ENCODE data around the gene SCAF1.

The SCAF1 gene

DNA sequence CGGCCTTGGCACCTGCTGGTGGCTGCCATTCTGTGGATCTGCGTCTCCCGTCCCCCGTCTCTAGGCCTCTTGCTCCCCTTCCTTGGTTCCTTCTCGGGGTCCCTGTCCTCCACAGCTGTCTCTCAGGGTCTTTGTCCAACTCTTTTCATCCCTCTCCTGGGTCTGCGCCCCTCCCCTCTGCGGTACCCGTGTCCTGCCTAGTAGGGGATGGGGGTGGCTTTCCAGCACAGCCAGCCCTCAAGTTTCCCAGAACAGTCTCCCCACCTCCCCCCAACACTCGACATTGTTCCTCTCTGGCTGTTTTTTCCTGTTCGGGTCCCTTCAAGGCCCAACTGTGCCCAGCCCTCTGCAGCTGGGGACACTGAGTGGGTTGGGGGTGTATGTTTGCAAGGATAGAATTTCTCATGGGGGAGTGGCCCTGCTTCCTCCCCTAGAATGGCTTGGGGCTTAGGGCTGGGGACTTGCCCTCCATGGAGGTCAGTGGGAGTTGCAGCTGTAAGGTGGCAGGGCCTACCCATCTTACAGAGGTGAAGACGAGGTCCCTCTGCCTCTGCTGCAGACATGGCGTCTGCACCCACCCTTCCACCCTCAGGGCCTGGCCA is 46.6 kb downstream of the SCAF1 start:
- DNase-seq: no peak

DNA sequence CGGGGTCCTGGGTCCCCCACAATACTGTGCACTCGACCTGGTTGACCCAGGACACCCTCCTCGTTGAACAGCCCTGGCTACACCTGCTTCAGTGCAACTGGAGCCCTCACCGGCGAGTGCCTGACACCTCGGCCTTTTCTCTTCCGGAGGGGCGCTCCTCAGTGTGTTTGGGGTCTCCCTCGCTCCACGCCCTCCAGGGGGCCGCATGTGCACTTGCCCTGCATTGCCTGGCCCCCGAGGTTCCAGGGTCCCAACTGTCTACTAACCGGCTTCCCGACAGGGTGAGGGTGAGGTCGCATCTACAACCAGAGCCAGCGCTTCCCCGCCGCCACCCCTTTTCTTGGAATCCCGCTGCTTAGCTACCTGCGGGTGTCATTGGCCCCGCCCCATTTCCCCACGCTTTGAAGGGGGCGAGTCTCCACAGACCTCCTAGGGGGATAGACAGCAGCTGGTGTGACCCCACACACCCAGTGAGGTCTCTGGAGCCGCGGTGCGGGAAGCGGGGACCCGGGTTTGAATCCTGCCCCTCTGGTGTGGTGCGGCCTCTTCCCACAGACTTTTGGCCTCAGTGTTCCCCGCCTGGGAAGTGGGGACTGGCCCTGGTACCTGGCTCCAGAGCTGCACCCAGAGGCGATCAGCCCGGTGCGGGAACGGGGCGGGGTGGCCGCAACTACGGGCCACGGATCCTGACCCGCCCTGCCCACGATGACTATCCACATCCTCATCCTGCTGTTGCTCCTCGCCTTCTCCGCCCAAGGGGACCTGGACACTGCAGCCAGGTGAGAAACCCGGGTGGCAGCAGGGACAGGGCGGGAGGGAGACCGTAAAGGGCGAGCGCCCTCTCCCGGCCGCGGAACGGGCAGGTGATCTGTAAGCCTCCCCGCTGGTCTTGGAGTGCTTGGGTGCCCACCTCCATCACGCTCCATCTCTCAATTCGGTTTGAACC is 47.4 kb downstream of the SCAF1 start, which contains the start of gene ADM5:
Gene ADM5, plus strand, starts transcription at position 462 of the 946 bp plus-strand sequence. Its CDS starts 244 bp downstream, at position 706.
- DNase-seq: peak; percentile 71

DNA sequence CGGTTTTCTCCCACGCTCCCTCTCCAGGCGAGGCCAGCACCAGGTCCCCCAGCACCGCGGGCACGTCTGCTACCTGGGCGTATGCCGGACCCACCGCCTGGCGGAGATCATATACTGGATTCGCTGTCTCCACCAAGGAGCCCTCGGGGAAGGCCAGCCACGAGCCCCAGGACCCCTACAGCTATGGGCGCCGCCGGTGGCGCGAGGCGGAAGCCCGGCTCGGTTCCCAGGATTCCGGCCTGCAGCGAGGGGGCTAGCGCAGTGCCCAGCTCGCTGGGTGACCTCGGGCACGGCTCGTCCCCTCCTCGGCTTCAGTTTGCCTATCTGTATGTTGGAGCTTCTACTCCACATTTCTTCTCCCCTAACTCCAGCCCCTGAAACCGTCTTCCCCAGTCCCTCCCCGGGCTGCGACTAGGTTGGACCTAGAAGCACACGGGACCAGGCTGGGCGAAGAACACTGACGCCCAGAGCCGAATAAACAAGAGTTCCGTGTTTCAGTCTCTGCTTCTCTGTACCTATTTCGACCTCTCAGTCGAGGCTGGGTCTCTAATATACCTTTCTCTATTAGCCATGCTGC is 48.2 kb downstream of the SCAF1 start:
- no peak for DNase-seq

DNA sequence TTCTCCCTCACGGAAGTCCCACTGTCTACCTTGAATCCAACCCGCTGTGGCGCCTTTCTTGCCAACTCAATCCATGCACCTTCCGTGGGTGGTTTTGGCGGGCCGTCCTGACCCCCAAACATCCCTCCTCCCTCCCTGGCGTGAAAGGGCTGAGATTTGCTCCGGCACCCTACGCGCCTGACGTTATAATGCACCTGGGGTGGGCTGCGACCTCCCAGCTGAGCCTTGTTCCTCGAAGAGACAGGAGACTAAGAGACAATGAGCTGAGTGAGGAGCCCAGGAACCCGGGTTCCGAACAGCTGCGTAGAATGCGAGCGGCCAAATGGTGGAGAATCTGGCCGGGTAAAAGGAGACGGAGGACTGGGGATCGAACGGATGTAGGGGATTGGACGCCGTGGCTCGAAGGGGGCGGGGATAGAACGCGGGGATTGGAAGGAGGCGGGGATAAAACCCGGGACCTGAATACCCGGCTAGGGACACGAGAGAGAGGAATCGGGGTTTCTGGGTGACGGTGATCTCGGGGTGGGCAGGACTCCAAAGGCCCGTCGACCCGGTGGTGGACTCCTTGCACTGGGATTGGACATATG is 48.7 kb downstream of the SCAF1 start, which contains the start of gene CPT1C:
Gene CPT1C, plus strand, starts transcription at position 461 of the 587 bp plus-strand sequence. CDS start 1,137 bp downstream, outside the sequence.
- DNase-seq: peak; percentile 80

DNA sequence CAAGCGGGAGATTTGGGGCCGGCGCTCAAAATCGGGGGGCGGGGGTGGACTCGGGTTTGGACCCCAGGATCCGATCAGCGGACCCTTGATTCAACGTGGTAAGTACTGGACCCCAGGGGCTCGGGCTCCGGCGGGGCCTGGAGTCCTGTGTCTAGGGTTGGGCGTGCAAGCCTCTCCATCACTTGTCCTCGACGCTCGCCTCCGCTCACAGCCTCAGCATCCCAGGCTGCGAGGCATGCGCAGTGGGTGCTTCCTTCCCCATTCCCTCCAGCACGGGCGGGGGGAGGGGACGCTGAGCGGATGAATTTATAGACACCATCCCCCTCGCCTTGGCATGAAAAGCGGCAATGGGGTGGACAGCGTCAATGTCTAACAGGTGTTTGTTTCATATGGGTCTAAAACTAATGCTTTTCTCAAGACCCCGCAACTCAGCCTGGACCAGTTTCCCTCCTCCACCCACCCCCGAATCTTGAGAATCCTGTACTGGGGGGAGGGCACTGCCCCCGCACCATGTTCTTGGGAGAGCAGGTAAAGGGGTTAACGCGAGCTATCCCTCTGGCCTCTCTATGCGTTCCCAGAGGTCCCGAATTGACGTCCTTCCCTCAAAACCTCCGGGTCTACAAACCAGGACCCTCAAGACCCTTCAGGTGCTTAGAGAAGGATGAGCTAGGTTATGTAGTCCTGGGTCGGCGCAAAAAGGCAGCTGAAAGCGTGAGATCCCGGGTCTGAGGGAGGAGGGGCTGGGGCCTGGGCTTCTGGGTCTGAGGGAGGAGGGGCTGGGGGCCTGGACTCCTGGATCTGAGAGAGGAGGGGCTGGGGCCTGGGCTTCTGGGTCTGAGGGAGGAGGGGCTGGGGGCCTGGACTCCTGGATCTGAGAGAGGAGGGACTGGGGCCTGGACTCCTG is 49.5 kb downstream of the SCAF1 start:
- peak; percentile 66 for DNase-seq

DNA sequence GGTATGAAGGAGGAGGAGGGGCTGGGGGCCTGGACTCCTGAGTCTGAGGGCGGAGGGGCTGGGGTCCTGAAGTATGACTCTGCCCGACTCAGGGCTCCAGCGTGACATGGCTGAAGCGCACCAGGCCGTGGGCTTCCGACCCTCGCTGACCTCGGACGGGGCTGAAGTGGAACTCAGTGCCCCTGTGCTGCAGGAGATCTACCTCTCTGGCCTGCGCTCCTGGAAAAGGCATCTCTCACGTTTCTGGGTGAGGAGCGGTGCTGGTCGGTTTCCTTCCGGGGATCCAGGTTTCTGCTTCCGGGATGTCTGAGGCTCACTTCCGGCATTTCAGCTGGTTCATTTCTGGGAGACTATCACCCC is 50.1 kb downstream of the SCAF1 start:
- DNase-seq: no peak

DNA sequence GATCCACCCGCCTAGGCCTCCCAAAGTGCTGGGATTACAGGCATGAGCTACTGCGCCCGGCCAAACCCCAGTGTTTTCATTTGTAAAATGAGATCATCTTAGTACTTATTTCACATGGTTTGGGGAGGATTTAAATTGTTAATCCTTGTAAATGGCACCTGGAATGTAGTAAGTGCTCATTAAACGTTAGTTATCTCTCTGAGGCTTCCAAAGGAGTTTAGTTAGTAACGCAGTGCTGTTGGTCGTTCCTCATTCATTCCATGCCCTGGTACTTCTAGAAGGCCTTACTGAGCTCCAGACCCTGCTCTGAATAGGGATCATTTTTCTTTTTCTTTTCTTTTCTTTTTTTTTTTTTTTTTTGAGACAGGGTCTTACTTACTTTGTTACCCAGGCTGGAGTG is 54.1 kb downstream of the SCAF1 start:
- DNase-seq: no peak

DNA sequence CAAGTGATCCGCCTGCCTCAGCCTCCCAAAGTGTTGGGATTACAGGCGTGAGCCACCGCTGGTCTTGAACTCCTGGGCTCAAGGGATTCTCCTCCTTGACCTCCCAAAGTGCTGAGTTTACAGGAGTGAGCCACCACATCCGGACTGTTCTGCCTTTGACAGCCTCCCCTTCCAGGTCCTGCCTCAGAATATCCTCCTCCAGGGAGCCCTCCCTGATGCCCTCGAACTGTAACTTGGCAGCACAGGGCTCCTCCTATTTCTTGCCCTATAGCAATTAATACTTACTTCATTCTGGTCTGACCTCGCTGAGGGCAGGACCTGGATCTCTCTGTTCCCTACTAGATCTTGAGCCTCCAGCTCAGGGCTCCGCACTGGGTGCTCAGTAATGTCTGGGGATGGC is 54.9 kb downstream of the SCAF1 start:
- no peak for DNase-seq

DNA sequence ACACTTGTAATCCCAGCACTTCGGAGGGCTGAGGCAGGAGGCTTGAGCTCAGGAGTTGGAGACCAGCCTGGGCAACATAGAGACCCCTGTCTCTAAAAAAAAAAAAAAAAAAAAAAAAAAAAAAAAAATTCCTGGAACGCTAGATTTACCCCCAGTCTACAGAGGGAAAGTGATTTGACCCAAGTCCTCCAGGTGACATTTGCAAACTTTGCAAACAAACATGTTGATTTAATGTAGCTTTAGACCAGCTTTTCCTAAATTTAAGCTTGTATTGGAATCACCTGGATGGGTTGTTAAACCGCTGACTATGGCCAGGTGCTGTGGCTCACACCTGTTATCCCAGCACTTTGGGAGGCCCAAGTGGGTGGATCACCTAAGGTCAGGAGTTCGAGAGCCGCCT is 57.4 kb downstream of the SCAF1 start:
- no peak for DNase-seq

DNA sequence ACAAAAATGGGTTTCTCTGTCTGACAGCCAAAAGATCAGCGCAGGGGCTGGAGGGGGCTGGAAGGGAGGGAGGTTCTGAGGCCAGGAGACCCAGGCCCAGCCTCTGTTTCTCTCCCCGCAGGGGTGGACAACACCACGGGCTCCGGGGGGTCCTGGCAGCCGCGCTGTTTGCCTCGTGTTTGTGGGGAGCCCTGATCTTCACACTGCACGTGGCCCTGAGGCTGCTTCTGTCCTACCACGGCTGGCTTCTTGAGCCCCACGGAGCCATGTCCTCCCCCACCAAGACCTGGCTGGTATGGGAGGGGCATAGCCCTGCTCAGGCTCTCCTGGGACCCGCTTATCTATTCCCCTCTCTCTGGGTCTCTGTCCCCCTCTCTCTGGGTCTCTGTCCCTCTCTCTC is 58.6 kb downstream of the SCAF1 start:
- DNase-seq: no peak

DNA sequence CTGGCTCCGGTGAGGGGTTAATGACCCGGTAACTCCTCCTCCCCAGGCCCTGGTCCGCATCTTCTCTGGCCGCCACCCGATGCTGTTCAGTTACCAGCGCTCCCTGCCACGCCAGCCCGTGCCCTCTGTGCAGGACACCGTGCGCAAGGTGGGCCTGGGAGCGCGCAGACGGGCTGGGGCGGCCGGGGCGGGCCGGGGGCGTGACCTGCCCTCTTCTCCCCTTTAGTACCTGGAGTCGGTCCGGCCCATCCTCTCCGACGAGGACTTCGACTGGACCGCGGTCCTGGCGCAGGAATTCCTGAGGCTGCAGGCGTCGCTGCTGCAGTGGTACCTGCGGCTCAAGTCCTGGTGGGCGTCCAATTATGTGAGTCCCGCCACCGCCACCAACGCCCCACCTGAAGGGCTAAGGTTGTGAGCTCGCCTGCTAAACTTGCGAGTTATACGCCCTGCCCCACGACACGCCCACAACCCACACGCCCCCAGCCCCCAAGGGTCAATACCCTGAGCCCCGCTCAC is 59.3 kb downstream of the SCAF1 start:
- peak; percentile 26 for DNase-seq

DNA sequence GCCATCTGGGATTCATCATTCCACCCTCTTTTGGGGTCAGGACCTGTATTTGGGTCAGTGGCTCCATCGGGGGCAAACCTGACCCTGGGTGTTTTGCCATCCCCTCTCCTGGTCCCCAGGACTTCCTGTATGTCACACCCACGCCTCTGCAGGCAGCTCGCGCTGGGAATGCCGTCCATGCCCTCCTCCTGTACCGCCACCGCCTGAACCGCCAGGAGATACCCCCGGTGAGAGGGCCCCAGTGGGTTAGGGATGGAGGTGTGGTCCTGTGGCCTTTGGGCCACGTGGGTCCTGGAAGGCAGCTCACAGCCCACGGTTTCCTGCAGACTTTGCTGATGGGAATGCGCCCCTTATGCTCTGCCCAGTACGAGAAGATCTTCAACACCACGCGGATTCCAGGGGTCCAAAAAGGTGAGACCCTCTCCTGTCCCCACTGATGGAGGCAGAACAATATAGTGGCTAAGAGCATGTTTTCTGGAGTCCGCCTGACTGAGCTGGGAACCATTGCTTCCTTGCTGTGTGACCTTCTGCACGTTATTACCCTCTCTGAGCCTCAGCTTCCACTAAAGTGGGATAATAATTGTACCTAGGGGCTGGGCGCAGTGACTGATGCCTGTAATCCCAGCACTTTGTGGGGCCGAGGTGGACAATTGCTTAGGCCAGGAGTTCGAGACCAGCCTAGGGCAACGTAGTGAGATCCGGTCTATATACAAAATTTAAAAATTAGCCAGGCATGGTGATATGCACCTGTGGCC is 63.1 kb downstream of the SCAF1 start:
- no peak for DNase-seq

DNA sequence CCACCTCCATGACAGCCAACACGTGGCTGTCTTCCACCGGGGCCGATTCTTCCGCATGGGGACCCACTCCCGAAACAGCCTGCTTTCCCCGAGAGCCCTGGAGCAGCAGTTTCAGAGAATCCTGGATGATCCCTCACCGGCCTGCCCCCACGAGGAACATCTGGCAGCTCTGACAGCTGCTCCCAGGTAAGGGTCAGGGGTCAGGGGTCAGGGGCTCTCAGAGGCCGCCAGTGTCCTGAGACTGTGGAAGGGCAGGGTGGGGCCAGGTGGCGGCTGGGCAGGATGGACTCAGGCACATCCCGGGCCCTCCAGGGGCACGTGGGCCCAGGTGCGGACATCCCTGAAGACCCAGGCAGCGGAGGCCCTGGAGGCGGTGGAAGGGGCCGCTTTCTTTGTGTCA is 63.9 kb downstream of the SCAF1 start:
- no peak for DNase-seq
